Measurements from ENCODE around the gene PTGR2.
"Not testable (repeated sequence)": the region's sequence is repeated elsewhere in the genome, so short reads cannot be mapped to it uniquely, and the experiment has no call there.

The PTGR2 gene

GRCh38 chr14:73823339-73823885, 28.2 kb upstream of the PTGR2 start:
- Mint-ChIP-seq H3K36me3 (ENCODE audit: insufficient read depth) (peaks cover 3% of the 10 kb centered on the region), H3K4me1 (ENCODE audit: low read depth in 2 of 2) (peaks cover 0 to 4% of the 10 kb centered on the region in 2 donors), H3K4me3 (no peak overlapping the region), H3K27me3 (no peaks in the 10 kb centered on the region), H3K9me3 (no peaks in the 10 kb centered on the region), H3K27ac (no peak overlapping the region)
- no peak for DNase-seq
- ATAC-seq (replicated peaks): no peak

- Mint-ChIP-seq H3K9me3 (no peaks in the 10 kb centered on the region), H3K36me3 (ENCODE audit: insufficient read depth) (peaks cover 3% of the 10 kb centered on the region), H3K27ac (no peak overlapping the region), H3K27me3 (no peaks in the 10 kb centered on the region), H3K4me3 (no peak overlapping the region), H3K4me1 (ENCODE audit: low read depth in 2 of 2) (peaks cover 0 to 5% of the 10 kb centered on the region in 2 donors)
- DNase-seq: no peak
- ATAC-seq (replicated peaks): no peak
Observed at GRCh38 chr14:73824127-73824526, 27.5 kb upstream of the PTGR2 start.

- Mint-ChIP-seq H3K9me3 (no peaks in the 10 kb centered on the region), H3K27ac (no peak overlapping the region), H3K4me1 (ENCODE audit: low read depth in 2 of 2) (peaks cover 0 to 9% of the 10 kb centered on the region in 2 donors), H3K27me3 (no peaks in the 10 kb centered on the region), H3K36me3 (ENCODE audit: insufficient read depth) (peaks cover 3% of the 10 kb centered on the region), H3K4me3 (no peak overlapping the region)
- ATAC-seq (replicated peaks) (no peak), DNase-seq (no peak)
Observed at GRCh38 chr14:73824536-73824935, 27.1 kb upstream of the PTGR2 start.

GRCh38 chr14:73825551-73826188, 26.0 kb upstream of the PTGR2 start:
- H3K9me3 Mint-ChIP-seq: no peaks in the 10 kb centered on the region
- DNase-seq: peak; percentile 75 to 82 (median 78)
- H3K27me3 Mint-ChIP-seq: no peaks in the 10 kb centered on the region
- no peak overlapping the region for H3K27ac Mint-ChIP-seq
- peak; percentile 83 for ATAC-seq (replicated peaks)
- H3K4me3 Mint-ChIP-seq: no peak overlapping the region
- H3K4me1 Mint-ChIP-seq (ENCODE audit: low read depth in 2 of 2): peaks cover 5 to 15% of the 10 kb centered on the region in 2 donors
- peaks cover 3% of the 10 kb centered on the region for H3K36me3 Mint-ChIP-seq (ENCODE audit: insufficient read depth)

GRCh38 chr14:73827190-73827589, 24.4 kb upstream of the PTGR2 start:
- not testable (repeated sequence) for H3K9me3 Mint-ChIP-seq; H3K27ac Mint-ChIP-seq; ATAC-seq (replicated peaks); H3K27me3 Mint-ChIP-seq; H3K36me3 Mint-ChIP-seq (ENCODE audit: insufficient read depth); H3K4me3 Mint-ChIP-seq; DNase-seq
- H3K4me1 Mint-ChIP-seq (ENCODE audit: low read depth in 2 of 2): peaks cover 5 to 13% of the 10 kb centered on the region in 2 donors

GRCh38 chr14:73829071-73829470, 22.6 kb upstream of the PTGR2 start:
- ATAC-seq (replicated peaks): no peak
- no peak for DNase-seq
- Mint-ChIP-seq H3K27ac (peak overlapping the region; percentile 6 to 19), H3K4me1 (ENCODE audit: low read depth in 2 of 2) (peaks cover 5 to 13% of the 10 kb centered on the region in 2 donors), H3K36me3 (ENCODE audit: insufficient read depth) (no peaks in the 10 kb centered on the region), H3K4me3 (no peak overlapping the region), H3K9me3 (no peaks in the 10 kb centered on the region), H3K27me3 (no peaks in the 10 kb centered on the region)

- Mint-ChIP-seq H3K4me3 (peak overlapping the region in 1 of 2 donors; percentile 1), H3K27me3 (no peaks in the 10 kb centered on the region)
- peak; percentile 79 for ATAC-seq (replicated peaks)
Observed at GRCh38 chr14:73829526-73830431, 21.9 kb upstream of the PTGR2 start.

GRCh38 chr14:73833034-73833433, 18.6 kb upstream of the PTGR2 start:
- DNase-seq: no peak
- H3K4me1 Mint-ChIP-seq (ENCODE audit: low read depth in 2 of 2): peaks cover 5 to 11% of the 10 kb centered on the region in 2 donors
- H3K27ac Mint-ChIP-seq: no peak overlapping the region
- H3K9me3 Mint-ChIP-seq: no peaks in the 10 kb centered on the region
- H3K36me3 Mint-ChIP-seq (ENCODE audit: insufficient read depth): no peaks in the 10 kb centered on the region
- no peak for ATAC-seq (replicated peaks)
- H3K4me3 Mint-ChIP-seq: no peak overlapping the region
- no peaks in the 10 kb centered on the region for H3K27me3 Mint-ChIP-seq

More at GRCh38 chr14:73829526-73830431, 21.9 kb upstream of the PTGR2 start:
- peaks cover 5 to 13% of the 10 kb centered on the region in 2 donors for H3K4me1 Mint-ChIP-seq (ENCODE audit: low read depth in 2 of 2)
- H3K36me3 Mint-ChIP-seq (ENCODE audit: insufficient read depth): no peaks in the 10 kb centered on the region
- H3K9me3 Mint-ChIP-seq: no peaks in the 10 kb centered on the region
- DNase-seq: peak in 2 of 3 experiments; percentile 4 to 15
- peak overlapping the region; percentile 17 to 42 for H3K27ac Mint-ChIP-seq

- no peaks in the 10 kb centered on the region for H3K9me3 Mint-ChIP-seq
- no peak overlapping the region for H3K27ac Mint-ChIP-seq
- no peaks in the 10 kb centered on the region for H3K36me3 Mint-ChIP-seq (ENCODE audit: insufficient read depth)
- DNase-seq: no peak
- H3K27me3 Mint-ChIP-seq: no peaks in the 10 kb centered on the region
- peaks cover 5 to 11% of the 10 kb centered on the region in 2 donors for H3K4me1 Mint-ChIP-seq (ENCODE audit: low read depth in 2 of 2)
- ATAC-seq (replicated peaks): no peak
- H3K4me3 Mint-ChIP-seq: no peak overlapping the region
Observed at GRCh38 chr14:73833530-73834260, 17.9 kb upstream of the PTGR2 start.

GRCh38 chr14:73834261-73834625, 17.4 kb upstream of the PTGR2 start:
- H3K27me3 Mint-ChIP-seq: no peaks in the 10 kb centered on the region
- ATAC-seq (replicated peaks): no peak
- no peak overlapping the region for H3K27ac Mint-ChIP-seq
- no peak for DNase-seq
- peaks cover 5 to 8% of the 10 kb centered on the region in 2 donors for H3K4me1 Mint-ChIP-seq (ENCODE audit: low read depth in 2 of 2)
- no peak overlapping the region for H3K4me3 Mint-ChIP-seq
- no peaks in the 10 kb centered on the region for H3K36me3 Mint-ChIP-seq (ENCODE audit: insufficient read depth)
- H3K9me3 Mint-ChIP-seq: no peaks in the 10 kb centered on the region

- DNase-seq; H3K9me3 Mint-ChIP-seq; H3K27ac Mint-ChIP-seq; H3K4me1 Mint-ChIP-seq (ENCODE audit: low read depth in 2 of 2); H3K4me3 Mint-ChIP-seq; ATAC-seq (replicated peaks); H3K36me3 Mint-ChIP-seq (ENCODE audit: insufficient read depth); H3K27me3 Mint-ChIP-seq: not testable (repeated sequence)
Observed at GRCh38 chr14:73838293-73839034, 13.2 kb upstream of the PTGR2 start.

- Mint-ChIP-seq H3K27me3 (no peaks in the 10 kb centered on the region), H3K9me3 (no peaks in the 10 kb centered on the region), H3K4me1 (ENCODE audit: low read depth in 2 of 2) (no peaks in the 10 kb centered on the region), H3K36me3 (ENCODE audit: insufficient read depth) (no peaks in the 10 kb centered on the region), H3K4me3 (no peak overlapping the region), H3K27ac (no peak overlapping the region)
- ATAC-seq (replicated peaks): no peak
- DNase-seq: no peak
Observed at GRCh38 chr14:73842201-73842600, 9.4 kb upstream of the PTGR2 start.

- no peaks in the 10 kb centered on the region for H3K27me3 Mint-ChIP-seq
- no peaks in the 10 kb centered on the region for H3K36me3 Mint-ChIP-seq (ENCODE audit: insufficient read depth)
- H3K9me3 Mint-ChIP-seq: no peaks in the 10 kb centered on the region
- H3K4me3 Mint-ChIP-seq: no peak overlapping the region
- H3K4me1 Mint-ChIP-seq (ENCODE audit: low read depth in 2 of 2): no peaks in the 10 kb centered on the region
- no peak for ATAC-seq (replicated peaks)
- H3K27ac Mint-ChIP-seq: no peak overlapping the region
- no peak for DNase-seq
Observed at GRCh38 chr14:73842851-73843250, 8.8 kb upstream of the PTGR2 start.

Data from effector memory CD8-positive, alpha-beta T cell (primary cell).